Stimulated activated CD8-positive, alpha-beta memory T cell treated with anti-CD3 and anti-CD28 coated beads, Interleukin-12 subunit alpha, Interleukin-12 subunit beta, amount 100 ng/mL, for 1 hour (primary cell): Measurements from ENCODE around the gene SSX5.
"Not testable (repeated sequence)": the region's sequence is repeated elsewhere in the genome, so short reads cannot be mapped to it uniquely, and the experiment has no call there.

Source experiments
- DNase-seq: peaks from one replicate; pipeline ENCODE4 v3.0.0-alpha.2; 2020; ENCODE audit warnings: low read depth

Gene SSX5, protein sequence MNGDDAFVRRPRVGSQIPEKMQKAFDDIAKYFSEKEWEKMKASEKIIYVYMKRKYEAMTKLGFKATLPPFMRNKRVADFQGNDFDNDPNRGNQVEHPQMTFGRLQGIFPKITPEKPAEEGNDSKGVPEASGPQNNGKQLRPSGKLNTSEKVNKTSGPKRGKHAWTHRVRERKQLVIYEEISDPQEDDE

GRCh38 chrX:48196745-48197201 is at the start of gene SSX5:
Gene SSX5 (minus strand): TSS chrX:48196795. CDS start chrX:48195358, 1,437 bp downstream.
- DNase-seq: no peak

- not testable (repeated sequence) for DNase-seq
Measured at GRCh38 chrX:48224196-48224595, 27.6 kb upstream of the SSX5 start.

- DNase-seq: not testable (repeated sequence)
Measured at GRCh38 chrX:48214341-48214740, 17.7 kb upstream of the SSX5 start.

DNA sequence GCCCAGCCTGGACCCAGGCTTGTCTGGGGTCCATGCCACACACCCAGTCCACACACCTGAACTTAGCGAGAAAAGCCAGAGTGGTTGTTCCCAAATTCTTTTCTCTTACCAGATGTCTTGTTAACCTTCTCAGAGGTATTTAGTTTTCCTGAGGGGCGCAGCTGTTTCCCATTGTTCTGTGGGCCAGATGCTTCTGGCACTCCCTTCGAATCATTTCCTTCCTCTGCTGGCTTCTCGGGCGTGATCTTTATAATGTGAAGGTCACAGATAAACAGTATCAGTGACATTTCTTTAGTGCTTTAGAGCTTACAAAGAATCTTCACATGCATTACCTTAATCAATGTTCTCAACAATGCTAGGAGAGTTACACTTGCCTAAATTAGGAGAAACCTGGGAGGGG is 6.6 kb downstream of the SSX5 start:
- not testable (repeated sequence) for DNase-seq

GRCh38 chrX:48181882-48182281 is 14.7 kb downstream of the SSX5 start:
- not testable (repeated sequence) for DNase-seq

DNA sequence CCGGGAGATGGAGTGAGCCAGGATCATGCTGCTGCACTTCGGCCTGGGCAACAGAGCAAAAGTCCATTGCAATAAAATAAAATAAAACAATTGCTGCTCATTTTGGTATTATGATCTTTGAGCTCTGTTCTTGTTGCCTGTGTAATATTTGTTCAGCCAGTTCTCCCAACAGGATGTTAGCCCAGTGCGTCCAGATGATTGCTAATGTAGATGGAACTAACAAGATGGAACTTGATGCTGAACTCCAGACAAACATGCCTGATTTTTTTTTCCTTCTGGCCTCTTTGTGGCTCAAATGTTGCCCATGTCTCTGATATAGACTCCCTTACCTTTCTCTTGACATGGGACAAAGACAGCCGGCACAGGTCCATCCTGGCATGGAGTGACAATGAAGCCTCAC is 15.8 kb downstream of the SSX5 start:
- no peak for DNase-seq

- DNase-seq: no peak
Measured at GRCh38 chrX:48179691-48180090, 16.9 kb downstream of the SSX5 start.

GRCh38 chrX:48166322-48166721 is 30.3 kb downstream of the SSX5 start:
- DNase-seq: not testable (repeated sequence)

DNA sequence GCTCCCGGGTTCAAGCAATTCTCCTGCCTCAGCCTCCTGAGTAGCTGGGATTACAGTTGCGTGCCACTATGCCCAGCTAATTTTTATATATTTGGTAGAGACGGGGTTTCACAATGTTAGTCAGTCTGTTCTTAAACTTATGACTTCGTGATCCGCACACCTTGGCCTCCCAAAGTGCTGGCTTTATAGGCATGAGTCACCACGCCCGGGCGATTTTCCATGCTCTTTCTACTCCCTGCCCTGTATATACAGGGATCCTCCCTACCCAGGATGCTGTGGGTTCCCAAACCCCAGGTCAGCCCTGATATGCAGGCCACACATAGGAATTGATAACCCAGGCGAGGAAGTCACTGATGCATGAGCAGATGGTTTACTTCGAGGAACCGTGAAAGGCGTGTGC is 31.4 kb downstream of the SSX5 start:
- DNase-seq: no peak

GRCh38 chrX:48156014-48156413 is 40.6 kb downstream of the SSX5 start:
- no peak for DNase-seq

GRCh38 chrX:48154796-48155195 is 41.8 kb downstream of the SSX5 start:
- no peak for DNase-seq

GRCh38 chrX:48153769-48154168 is 42.8 kb downstream of the SSX5 start:
- DNase-seq: no peak

GRCh38 chrX:48142697-48143096 is 53.9 kb downstream of the SSX5 start:
- not testable (repeated sequence) for DNase-seq

DNA sequence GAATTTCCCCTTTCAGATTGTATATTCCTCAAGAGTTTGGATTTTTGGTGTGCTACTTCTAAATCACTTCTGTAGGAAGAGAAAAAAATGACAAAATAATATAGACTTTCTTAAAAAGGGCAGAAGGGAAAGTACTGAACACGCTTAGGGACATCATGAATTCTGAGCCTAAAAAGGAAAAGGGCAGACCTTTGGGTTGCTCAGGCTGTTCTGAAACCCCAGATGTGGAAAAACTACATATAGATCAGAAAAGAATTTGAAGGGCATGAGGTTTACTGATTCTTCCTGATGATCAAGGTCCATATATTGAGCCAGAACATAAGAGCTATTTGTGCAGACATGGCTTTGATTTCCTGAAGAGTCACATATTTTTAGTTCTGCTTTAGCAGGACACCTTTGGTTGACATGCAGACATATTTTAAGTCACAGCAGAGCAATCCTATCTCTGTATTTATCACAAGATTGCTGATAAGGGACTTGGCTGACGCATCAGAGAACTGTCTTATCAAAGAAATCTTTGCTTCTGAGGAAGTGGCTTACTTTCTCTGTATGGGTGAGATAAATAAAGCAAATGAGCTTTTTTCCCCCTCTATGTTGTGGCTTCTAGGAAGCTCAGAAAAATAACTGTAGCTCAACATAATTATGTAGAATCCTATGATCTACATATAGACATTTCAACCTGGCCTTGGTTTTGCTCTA is 54.6 kb downstream of the SSX5 start:
- not testable (repeated sequence) for DNase-seq

DNA sequence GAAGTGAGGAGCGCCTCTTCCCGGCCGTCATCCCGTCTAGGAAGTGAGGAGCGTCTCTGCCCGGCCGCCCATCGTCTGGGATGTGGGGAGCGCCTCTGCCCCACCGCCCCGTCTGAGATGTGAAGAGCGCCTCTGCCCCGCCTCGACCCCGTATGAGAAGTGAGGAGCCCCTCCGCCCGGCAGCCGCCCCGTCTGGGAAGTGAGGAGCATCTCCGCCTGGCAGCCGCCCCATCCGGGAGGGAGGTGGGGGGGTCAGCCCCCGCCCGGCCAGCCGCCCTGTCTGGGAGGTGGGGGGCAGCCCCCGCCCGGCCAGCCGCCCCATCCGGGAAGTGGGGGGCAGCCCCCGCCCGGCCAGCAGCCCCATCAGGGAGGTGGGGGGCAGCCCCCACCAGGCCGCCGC is 57.5 kb downstream of the SSX5 start:
- not testable (repeated sequence) for DNase-seq
